Activated CD8-positive, alpha-beta memory T cell treated with anti-CD3 and anti-CD28 coated beads, Interleukin-2, amount 50 U/mL, for 24 hours (primary cell): ENCODE data around the gene CDH4.

Experiments
- DNase-seq: peaks from one replicate; pipeline ENCODE4 v3.0.0-alpha.2; 2020; ENCODE audit errors: extremely low read depth

The CDH4 gene

DNA sequence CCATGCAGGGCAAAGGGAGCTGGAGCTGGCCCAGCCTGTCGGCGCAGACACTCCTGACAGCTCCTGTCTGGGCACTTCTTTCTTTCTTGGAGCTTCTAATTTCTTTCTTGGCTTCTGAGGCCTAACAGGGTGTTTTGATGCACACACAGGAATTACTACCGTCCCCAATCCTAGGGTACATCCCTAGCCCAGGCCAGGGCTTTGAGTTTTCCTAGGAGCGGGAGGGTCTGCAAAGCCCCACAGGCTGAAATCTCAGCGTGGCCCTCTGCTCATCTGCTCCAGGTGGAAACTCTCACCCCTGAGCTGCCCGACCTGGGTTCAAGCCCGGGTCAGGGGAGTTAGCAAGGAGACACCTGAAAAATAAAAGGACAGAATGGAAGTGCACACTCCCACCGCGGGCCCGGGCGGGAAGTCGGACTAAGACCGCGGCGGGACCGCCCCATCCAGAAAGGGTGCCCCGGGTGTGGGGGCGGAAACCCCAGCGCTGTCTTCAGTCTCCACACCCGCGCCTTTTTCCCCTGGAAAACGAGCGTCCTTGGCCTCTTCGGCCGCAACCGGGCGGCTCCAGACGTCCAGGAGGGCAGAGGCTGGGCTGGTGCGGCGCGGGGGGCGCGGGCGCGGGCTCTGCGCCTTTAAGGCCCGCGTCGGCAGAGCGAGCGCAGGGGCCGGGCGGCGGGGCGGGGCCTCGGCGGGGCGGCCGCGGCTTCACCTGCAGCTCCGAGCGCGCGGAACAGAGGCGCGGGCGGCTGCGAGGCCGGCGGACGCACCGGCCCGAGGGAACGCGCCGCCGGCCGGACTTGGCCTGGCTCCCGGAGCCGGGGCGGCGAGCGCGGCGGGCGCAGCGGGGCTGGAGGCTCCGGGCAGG is at the start of gene CDH4:
Gene CDH4, plus strand, starts transcription at position 733 of the 865 bp plus-strand sequence.
- DNase-seq, result no peak

DNA sequence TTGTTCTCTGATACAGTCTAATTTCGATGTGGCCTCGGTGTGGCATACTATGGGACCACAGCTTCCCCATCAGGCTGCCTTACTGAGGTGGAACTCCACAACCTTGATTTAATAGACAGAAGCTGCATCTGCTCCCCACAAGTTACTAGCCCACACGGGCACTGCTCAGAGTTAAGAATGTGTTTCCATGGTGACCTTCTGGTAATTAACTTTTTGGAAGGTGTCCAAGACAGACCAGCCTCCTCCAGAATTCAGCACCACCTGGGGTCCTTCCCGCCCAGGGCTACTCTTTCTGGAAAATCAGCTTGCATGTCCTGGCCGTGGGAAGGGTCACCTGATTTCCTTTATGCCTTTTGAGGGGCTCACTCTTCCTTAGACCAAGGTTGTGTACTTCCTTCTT is 48.7 kb upstream of the CDH4 start:
- DNase-seq, result no peak

DNA sequence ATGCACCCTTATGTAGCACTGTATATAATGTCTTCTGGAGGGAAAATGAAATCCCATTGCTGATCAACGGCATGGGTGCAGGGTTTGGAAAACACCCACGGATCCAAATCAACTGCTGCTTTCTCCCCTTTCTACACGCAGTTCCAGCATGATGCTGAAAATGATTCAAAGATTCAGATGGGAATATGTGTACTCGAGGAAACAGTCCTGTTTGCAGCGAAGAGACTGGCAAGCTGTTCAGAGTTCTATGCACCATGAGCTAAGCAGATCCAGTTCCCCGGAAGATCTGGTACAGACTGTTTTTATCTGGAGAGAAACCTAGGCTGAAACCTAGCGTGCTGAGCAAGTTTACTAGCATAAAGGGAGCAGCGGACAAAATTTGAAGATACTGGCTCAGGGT is 47.9 kb upstream of the CDH4 start:
- DNase-seq, result no peak

DNA sequence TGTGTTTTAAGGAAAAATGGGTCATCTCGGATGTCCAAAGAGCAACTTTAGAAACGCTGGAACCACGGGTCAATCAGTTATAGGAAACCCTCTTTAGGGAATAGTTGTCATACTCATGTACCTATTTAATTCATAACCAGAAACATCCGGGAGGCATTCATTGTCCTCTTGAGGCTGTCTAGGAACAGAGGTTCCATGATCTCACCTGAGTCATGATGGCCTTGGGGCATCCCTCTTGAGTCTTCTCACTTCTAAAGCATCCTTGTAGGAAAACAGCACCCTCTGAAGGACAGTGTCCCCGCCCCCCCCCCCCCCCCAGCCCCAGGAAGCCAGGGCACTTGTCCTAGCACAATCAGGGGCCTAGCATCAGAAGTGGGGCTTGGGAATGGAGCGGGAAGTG is 46.3 kb upstream of the CDH4 start:
- no peak for DNase-seq

DNA sequence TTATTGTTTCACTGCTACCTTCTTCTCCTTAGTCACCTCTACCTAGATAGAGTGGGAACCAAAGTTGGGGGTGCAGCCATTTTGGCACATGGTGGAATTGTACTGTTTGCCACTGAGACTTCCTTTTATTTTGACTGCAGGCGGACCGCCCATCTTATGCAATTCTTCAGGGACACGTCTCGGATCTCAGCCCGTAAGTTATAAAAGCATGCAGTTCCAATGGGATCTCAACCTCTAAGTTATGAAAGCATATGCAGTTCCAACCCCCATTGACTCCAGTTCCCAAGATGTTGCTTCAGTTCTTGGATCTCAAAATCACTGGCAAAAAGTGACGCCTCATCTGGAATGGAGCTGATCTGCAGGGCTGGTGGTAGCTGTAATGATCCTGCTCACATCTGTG is 41.2 kb upstream of the CDH4 start:
- DNase-seq, result no peak

DNA sequence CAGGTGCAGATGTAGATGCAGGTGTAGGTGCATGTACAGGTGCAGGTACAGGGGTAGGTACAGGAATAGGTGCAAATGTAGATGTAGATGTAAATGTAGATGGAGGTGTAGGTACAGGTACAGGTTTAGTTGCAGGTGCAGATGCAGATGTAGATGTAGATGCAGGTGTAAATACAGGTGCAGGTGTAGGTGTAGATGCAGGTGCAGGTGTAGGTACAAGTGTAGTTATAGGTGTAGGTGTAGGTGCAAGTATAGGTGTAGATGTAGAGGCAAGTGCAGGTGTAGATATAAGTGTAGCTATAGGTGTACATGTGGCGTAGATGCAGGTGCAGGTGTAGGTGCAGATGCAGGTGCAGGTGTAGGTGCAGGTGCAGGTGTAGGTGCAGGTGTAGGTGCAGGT is 34.2 kb upstream of the CDH4 start:
- no peak for DNase-seq

DNA sequence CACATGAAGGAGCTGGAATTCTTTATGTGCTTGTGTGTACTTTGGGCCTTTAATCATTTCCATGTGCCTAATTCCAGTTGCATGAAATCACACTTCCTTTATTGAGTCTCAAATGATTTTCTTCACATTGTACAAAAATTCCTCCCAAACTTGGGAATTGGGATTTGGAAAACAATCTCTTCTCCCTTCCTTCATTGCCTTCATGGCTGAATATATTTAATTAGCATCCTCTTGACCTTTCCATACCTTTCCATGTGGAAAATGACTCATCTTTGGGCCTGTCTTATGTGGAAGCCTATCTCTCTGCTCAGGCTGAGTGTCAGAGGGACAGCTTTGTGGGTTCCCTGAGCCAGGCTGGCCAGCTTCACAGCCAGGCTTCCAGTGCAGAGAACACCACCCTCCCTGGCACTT is 33.0 kb upstream of the CDH4 start:
- no peak for DNase-seq

DNA sequence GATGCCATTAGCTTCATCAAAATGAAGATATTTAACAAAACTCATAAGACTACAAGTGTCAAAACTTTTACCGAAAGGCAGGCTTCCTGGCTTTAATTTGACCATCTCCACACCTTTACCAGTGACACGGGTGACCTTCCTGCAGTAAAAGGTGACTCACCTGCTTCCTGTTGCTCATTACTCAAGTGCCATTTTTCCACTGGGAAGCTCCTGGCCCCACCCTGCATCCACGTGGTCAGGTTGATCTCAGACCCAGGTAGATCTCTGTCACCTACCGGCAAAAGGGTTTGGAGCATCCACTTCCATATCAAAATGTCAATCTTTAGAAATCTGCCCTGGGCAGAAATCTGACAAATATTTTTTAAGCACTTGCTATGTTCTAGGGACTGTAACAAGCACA is 31.9 kb upstream of the CDH4 start:
- DNase-seq, result no peak

DNA sequence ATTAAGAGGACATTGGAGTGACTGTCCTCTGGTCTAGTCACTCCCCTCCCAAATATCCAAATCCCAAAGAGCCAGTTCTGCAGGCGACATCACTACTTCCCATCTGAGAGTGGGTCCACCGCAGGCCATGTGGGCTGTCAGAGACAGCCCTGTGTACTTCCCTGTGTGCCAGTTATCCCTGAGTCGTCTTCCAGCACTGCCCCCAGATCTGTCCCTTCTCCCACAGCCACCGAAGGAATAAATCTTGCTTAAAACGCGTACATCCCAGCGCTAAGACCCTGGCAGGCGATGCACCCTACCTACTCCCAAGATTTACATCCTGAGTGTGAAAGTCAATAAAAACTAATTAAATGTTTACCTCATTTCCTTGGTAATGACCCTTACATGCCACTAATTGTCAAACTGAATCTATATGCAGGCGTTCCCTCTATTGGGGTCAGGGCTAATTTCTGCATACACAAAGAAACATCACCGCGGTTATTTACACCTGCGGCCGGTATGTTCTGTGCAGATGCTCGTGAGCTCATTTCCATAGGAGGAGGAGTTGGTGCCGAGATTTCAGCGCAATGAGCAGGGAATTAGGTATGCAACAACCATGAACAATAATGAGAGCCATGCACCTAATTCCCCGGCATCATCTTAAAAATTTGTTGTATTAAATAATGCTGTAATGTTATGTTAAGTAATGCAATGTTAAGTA is 31.3 kb upstream of the CDH4 start:
- DNase-seq, result no peak

DNA sequence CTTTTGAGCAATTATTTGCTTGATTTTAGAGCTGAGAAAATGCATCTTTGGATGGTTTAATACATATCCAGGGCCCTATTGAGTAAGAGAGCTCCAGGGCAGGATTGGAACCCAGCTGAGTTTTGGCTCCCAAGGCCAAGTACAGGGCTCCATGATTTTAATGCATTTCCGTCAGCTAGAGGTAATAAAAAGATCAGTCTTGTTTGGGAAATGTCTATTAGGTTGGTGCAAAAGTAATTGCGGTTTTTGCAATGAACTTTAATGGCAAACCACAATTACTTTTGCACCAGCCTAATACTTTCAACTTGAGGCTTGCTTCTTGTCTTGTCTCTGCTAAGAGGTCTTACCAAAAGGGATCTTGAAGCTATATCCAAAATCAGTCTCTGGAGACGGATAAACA is 29.4 kb upstream of the CDH4 start:
- DNase-seq, result no peak

DNA sequence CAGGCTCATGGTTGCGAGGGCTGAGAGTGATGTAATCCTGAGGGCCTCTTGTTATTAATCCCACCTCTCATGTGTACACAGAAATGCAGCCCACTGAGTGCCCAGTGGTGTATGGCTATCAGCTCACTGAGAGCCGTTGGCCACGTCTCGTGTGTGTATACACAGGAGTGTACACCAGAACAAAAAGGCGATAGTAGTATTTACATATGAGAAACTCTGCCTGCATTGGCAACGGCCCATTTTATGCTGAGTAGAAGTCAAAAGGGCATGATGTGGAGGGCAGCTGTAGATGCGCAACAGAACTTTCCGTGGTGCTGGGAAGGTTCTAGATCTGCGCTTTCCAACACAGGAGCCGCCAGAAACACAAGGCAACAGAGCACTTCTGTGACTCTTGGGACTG is 28.9 kb upstream of the CDH4 start:
- no peak for DNase-seq

DNA sequence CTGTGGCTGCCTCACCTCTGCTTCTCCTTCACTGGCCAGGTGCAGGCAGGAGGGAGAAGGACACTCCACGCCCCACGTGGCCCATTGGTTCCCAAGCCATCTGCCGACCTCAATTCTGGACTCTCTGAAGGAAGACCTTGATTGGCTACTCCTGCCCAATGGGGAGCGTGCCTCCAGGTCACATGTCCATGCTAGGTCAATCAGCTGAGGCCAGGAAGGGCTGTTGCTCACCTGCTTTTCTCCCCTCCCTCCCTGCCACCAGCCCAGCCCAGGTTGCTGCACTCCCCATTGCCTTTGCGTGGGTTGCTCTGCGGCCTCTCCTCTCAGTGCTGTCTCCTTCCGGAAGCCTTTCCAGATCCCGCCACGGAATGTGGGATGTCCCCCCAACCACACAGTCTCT is 21.9 kb upstream of the CDH4 start:
- no peak for DNase-seq

DNA sequence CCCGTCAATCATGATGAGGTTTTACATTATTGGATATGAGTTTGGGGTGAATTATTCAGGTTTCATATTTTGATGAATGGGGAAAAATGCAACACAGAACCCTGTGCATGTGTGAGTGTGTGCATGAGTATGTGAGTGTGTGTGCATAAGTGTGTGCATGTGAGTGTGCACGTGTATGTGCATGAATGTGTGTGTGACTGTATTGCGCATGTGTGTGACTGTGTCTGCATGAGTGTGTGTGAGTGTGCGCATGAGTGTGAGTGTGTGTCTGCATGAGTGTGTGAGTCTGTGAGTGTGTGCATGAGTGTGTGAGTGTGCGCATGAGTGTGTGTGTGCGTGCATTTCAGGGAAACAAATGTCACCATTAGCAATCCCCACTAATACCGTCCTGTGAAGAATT is 18.5 kb upstream of the CDH4 start:
- no peak for DNase-seq

DNA sequence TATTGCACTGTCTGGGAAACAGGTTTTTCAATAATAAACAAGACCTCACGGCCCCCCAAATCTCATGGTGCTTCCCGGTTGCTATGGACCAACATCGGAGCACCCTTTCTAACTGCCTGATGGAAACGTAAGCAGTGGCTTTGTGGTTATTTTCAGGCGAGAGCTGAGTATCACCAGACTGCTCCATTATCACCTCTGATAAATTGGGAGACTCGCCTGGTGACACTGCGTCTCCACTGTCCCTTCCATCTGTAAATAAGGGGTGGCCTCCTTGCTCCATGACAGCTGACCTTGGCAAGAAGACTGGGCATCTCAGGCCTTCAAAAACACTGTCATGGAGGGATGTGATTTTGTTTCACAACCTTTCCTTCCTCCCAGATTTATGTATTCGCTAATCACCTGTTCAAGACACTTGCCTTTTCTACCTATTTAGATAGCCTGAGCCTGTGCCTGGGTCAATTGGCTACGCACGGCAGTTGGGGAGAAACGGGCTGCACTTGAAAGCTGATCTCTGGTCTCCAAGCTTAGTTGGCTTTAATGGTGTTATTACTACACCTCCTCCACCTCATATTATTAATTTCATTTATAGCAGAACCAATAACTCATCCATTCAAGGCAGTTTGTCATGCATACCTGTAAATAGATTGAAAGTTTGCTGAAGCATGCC is 17.7 kb upstream of the CDH4 start:
- no peak for DNase-seq

DNA sequence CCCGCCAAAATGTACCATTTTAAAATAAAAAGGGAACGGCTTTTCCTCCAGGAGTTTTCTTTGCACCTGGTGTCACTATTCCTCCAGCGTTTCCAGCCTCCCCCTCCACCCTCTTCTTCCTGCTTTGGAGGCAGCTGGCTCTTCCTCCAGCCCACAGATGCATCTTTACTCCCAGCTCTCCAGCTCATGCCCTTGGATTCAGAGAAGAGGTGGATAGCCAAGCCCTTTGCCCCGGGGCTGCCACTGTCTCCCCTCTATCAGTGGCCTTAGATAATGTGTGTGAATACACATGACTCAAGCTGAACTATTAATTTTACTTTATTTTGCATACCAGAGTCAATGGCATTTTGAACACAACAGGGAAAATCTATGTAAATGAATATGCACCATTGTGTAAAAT is 15.3 kb upstream of the CDH4 start:
- DNase-seq, result no peak

DNA sequence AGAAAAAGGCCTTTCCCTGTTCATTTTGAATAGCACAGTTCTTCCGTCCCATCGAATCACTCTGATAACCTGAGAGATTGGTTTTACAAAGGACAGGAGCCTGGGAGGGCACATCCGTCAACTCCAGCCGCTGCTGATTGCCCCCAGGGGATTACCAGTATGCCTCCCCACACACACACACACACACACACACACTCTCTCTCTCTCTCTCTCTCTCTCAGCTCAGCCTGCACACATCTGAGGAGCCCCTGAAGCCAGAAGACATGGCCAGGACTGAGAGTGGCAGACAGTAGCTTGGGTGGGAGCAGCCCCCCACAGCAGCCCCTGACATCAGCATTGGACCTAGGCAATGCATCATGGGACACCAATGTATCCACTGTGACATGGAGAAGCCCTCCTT is 13.2 kb upstream of the CDH4 start:
- DNase-seq, result no peak

DNA sequence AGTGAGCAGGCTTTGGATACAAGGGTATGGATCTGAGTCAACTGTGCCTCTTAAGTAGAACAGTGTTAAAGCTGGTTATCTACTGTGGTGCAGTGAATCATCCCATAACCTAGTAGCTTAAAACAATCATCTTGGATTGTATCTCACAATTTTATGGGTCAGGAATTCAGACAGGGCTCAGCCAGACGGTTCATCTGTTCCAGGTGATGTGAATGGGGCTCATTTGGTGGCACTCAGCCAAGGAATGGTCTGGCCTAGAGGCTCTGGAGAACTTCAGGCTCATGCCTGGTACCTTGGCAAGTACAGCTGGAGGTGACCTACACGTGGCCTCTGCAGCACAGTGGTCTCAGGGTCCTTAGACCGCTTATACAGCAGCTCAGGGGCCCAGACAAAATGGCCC is 11.2 kb upstream of the CDH4 start:
- no peak for DNase-seq

DNA sequence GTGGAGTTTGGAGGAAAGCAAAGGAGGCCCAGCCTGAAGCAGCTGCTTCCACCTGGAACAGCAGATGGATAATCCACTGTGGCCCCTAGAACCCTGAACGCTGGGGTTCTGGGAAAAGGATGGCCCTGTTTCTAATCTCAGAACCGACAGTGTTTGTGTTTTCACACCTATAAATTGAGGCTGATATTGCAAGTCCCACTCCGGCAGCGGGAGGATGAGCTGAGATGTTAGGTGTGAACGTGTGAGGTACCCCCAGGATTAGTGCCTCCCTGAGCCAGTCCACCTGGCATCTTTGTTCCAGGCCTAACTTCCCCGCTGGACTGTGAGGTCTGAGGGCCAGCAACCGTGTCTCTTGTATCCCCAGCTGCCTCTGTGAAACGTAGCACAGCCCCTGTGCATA is 7.8 kb upstream of the CDH4 start:
- no peak for DNase-seq

DNA sequence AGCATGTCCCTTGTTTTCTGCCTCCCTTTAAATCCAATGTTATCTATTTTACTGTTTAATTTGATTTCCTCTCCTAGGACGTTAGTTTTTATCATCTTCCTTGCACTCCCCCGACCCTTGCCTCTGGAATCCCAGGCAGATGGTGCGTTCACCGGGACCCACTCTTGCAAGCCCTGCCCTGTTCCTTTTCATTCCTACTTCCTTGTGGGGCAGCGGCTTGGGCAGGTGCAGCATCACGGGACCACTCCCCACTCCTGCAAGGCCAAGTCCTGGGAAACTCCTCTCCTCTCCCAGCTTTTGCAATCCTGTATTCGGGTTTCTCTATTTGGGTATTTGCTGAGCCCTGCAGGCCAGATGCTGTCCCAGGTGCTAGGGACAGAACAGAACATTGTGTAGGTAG is 5.8 kb upstream of the CDH4 start:
- DNase-seq, result no peak

DNA sequence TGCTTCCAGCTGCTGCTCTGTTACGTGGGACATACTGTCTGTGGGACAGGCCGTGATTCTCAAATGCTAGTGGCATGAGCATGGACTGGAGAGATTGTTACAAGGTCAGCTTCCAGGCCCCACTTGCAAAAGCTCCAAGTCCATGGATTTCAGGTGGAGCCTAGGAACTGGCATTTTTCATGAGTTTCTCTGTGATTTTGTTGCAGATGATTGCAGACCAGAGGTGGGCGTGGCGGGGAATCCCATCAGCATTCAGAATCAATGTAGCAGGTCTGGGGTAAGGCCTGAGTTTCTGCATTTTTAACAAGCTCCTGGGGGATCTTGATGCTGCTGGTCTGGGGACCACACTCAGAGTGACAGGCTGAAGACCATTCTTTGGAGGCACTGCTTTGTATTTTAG is 2.4 kb upstream of the CDH4 start:
- no peak for DNase-seq

DNA sequence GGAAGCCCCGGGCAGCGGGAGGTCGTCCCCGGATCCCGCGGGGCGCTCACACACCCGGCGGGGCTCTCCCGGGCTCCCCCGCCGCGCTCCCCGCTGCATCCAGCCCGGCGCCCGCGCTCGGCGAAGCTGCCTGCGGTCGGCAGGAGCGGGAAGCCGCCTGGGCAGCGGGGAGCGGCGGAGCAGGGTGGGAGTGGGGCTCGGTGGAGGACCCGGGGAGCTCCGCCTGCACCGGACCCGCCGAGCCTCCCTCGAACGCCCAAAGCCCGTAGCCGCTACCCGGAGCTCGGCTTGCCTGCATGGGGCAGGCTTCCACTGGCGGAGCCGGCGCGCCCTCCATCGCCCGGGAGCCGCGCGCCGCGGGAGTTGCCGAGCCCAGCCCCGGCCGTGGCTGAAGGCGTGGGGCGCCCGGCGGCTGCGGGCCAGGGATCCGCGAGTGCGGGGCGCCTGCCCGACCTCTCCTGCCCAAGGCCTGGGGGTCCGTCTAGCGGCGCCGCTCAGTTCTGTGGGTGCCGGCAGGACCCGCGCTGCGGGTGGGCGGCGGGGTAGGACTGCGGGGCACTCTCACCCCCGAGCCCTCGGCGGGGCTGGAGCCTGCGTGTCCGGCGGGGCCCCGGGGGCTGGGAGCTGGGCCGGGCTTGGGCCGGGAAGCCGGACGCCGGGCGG is 671 bp downstream of the CDH4 start:
- DNase-seq, result no peak

DNA sequence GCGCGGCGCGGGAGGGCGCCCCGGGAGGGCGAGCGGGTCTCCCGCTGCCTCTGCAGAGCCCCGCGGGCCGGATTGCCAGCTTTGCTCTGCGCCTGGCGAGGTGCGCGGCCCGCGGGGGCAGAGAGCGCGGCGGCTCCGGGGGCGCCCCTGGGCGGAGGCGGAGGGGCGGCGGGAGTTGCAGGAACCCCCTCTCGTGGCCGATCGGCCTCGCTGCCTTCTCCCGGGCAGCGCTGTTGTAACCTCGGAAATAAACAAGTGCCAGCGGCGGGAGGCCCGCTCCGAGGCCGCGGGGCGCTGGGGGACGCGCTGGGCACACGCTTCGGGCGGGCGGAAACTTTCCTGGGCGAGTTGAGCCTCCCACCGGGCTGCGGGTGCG is 1.2 kb downstream of the CDH4 start:
- no peak for DNase-seq
